Ishikawa (cell line): ENCODE results near the gene PHKG2.
A peak's percentile ranks its signal among the peaks of the same experiment; 100 is the strongest.

Experiments
- CEBPB ChIP-seq: IDR thresholded peaks from 2 replicates; pipeline ENCODE4 v1.6.1; 2012
- CREB1 ChIP-seq: IDR thresholded peaks from 2 replicates; pipeline ENCODE4 v1.6.1; 2012; ENCODE audit warnings: low read depth
- EGR1 ChIP-seq: IDR thresholded peaks from 2 replicates; pipeline ENCODE4 v1.6.1; 2012
- EP300 ChIP-seq: IDR thresholded peaks from 2 replicates; pipeline ENCODE4 v1.6.1; 2012; ENCODE audit warnings: borderline replicate concordance
- FOXM1 ChIP-seq: IDR thresholded peaks from 2 replicates; pipeline ENCODE4 v1.6.1; 2012; ENCODE audit warnings: low read depth, borderline replicate concordance
- NFIC ChIP-seq: IDR thresholded peaks from 2 replicates; pipeline ENCODE4 v1.6.1; 2012
- RAD21 ChIP-seq: IDR thresholded peaks from 2 replicates; pipeline ENCODE4 v1.6.1; 2012; ENCODE audit warnings: low read depth
- REST ChIP-seq: IDR thresholded peaks from 2 replicates; pipeline ENCODE4 v1.6.1; 2012; ENCODE audit warnings: low read depth, mild to moderate bottlenecking
- TAF1 ChIP-seq: IDR thresholded peaks from 2 replicates; pipeline ENCODE4 v1.6.1; 2012; ENCODE audit warnings: low read depth, mild to moderate bottlenecking
- TCF12 ChIP-seq: IDR thresholded peaks from 2 replicates; pipeline ENCODE4 v1.6.1; 2012; ENCODE audit warnings: low read depth
- TEAD4 ChIP-seq: IDR thresholded peaks from 2 replicates; pipeline ENCODE4 v1.6.1; 2012
- YY1 ChIP-seq: IDR thresholded peaks from 2 replicates; pipeline ENCODE4 v1.6.1; 2012; ENCODE audit warnings: low read depth
- ZBTB7A ChIP-seq: IDR thresholded peaks from 2 replicates; pipeline ENCODE4 v1.6.1; 2012; ENCODE audit warnings: low read depth
- TF ChIP-seq, protein P1 (sequence below): IDR thresholded peaks from 2 replicates; pipeline ENCODE4 v1.6.1; 2012
- TF ChIP-seq, protein P2 (sequence below): IDR thresholded peaks from 2 replicates; pipeline ENCODE4 v1.6.1; 2012

PHKG2 gene

DNA sequence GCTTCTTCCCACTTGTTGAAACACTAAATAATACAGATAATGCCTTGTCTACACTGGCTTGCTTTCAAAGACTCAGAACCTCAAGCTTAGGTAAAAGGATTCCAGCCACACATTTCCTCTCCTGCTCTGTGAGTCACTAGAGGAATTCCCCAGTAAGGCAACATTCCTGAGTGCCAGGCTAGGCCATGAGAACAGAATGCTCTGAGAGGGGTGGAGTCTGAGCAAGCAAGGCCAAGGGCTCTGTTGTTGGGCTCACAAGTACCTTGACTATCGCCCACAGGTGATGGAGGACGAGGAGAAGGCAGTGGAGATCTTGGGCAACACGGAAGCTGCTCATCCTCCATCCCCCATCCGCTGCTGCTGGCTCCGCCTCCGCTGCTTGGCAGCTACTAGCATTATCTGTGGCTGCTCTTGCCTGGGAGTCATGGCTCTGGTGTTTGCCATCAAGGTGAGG is 6.7 kb upstream of the PHKG2 start:
- TF ChIP-seq YY1 (no peak), CREB1 (no peak), ZBTB7A (no peak), TEAD4 (peak; percentile 89), FOXM1 (no peak), CEBPB (no peak), EP300 (no peak; the same call in 1 of the 2 replicates), TCF12 (no peak), REST (no peak), TAF1 (no peak), NFIC (peak; percentile 34; the same call in 1 of the 2 replicates), RAD21 (no peak), EGR1 (no peak)
- TF ChIP-seq, protein P1, sequence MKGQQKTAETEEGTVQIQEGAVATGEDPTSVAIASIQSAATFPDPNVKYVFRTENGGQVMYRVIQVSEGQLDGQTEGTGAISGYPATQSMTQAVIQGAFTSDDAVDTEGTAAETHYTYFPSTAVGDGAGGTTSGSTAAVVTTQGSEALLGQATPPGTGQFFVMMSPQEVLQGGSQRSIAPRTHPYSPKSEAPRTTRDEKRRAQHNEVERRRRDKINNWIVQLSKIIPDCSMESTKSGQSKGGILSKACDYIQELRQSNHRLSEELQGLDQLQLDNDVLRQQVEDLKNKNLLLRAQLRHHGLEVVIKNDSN, result 0 out of 2 replicates have a peak, but pooled peaks have one; percentile 17
- TF ChIP-seq, protein P2, sequence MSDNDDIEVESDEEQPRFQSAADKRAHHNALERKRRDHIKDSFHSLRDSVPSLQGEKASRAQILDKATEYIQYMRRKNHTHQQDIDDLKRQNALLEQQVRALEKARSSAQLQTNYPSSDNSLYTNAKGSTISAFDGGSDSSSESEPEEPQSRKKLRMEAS, result no peak

DNA sequence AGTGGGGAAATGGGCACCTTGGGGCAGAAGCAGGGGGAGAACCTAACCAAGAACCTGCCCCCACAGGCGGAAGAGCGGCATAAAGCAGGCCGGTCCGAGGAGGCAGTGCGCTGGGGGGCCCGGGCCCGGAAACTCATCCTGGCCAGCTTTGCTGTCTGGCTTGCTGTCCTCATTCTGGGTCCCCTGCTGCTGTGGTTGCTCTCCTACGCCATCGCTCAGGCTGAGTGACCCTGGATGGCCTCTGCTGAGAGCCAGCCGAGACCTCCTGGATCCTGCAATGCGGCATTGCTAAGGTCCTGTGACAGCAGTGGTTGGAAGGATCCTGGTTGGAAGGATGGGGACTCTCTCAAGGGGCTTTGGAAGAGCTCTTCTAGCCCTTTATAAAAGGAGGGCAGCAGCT is 4.5 kb upstream of the PHKG2 start:
- TF ChIP-seq CEBPB (no peak), TCF12 (no peak), EGR1 (no peak), NFIC (no peak)
- TF ChIP-seq, protein P1, result no peak

- no peak for TF ChIP-seq ZBTB7A
- TF ChIP-seq RAD21, result no peak
- TF ChIP-seq CREB1, result no peak
- TF ChIP-seq EP300, result no peak
- no peak for TF ChIP-seq NFIC
- no peak for TF ChIP-seq YY1
- TF ChIP-seq EGR1, result no peak
- no peak for TF ChIP-seq TCF12
- TF ChIP-seq CEBPB, result no peak
- TF ChIP-seq, protein P2, result no peak
- TF ChIP-seq TAF1, result no peak
- no peak for TF ChIP-seq FOXM1
- TF ChIP-seq REST, result no peak
- TF ChIP-seq, protein P1, result no peak
- TF ChIP-seq TEAD4, result no peak
These were observed 4.0 kb upstream of the PHKG2 start for GRCh38 chr16:30744183-30744582.

DNA sequence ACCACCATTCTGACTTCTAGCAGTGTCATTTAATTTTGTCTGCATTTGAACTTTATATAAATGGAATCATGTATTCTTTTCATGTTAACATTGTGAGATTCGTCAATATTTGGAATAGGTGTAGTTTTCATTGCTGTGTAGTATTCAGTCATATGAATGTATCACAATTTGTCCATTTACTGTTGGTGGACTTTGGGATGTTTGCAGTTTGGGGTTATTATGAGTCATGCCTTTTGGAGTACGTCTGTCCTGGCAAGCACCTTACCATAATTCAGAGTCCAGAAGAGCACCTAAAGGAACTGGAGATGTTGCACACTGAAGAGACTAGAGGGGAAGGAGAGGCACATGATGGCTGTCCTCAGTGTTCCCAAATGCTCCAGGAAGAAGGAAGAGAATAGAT is 3.1 kb upstream of the PHKG2 start:
- no peak for TF ChIP-seq TEAD4
- no peak for TF ChIP-seq YY1
- no peak for TF ChIP-seq RAD21
- no peak for TF ChIP-seq FOXM1

DNA sequence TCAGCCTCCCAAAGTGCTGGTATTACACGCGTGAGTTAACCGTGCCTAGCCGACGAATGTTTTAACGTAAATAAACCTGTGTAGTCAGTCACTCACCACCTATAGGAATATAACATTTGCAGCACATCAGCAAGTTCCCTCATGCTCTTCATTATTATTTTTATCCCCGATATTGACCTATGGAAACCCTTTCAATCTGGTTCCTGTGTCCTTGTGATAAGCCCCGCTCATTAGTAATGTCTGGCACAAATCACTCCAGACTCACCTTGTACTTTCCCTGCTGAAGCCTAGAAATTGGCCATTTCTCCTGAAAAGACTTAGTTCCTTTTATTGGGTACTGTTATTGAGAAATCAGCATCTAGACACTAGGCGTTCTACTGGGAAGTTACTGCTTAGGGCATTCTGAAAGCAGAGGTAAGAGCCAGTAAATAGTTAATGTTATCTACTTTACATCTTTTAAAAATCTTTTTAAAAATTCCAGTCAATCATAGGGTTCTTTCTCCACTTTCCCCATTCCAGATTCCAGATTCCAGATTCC is 1.5 kb upstream of the PHKG2 start:
- TF ChIP-seq RAD21 (no peak), ZBTB7A (no peak), TAF1 (no peak), YY1 (no peak), TEAD4 (no peak), FOXM1 (no peak), EGR1 (no peak), NFIC (no peak), TCF12 (no peak), REST (no peak), CREB1 (no peak), EP300 (no peak), CEBPB (no peak)
- TF ChIP-seq, protein P1, result no peak
- TF ChIP-seq, protein P2, result no peak
